Kidney capillary endothelial cell (primary cell): ENCODE measurements around the gene TBC1D2B.

ENCODE experiments used
- DNase-seq: peaks from one replicate; pipeline ENCODE4 v3.0.0-alpha.2; 2018; ENCODE audit warnings: low spot score

Gene TBC1D2B

DNA sequence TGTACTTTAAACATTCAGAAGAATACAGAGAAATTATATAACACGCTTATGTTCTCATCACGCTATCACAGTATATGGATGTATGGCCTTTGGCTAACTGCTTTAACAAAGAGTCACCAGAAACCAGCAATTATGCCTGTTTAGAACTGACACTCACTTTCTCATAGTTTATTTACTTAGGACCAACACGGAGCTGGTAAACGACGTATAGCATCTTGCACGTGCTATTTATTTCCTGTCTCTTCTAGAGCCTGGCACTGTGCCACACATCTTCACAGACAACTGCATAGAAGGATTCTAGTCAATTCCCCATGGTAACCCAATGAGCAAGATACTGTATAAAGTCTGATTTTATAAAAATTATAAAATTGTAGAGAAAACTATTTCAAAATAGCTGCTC is 43.6 kb downstream of the TBC1D2B start:
- DNase-seq, result no peak

DNA sequence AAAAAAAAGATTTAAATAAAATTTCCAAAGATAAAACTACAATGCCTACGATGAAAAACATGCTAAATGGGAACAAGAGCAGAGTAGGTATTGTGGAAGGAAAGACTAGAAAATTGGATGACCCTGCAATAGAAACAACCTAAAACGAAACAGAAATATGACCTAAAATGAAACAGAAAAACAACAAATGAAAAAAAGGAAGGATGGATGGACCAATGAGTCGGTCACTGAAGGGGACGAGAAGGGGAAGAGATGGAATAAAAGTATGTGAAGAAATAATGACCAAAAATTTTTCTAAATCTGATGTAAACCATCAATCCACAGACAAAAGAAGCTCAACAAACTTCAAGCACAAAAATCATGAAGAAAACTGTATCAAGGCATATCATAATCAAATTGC is 44.8 kb downstream of the TBC1D2B start:
- no peak for DNase-seq

DNA sequence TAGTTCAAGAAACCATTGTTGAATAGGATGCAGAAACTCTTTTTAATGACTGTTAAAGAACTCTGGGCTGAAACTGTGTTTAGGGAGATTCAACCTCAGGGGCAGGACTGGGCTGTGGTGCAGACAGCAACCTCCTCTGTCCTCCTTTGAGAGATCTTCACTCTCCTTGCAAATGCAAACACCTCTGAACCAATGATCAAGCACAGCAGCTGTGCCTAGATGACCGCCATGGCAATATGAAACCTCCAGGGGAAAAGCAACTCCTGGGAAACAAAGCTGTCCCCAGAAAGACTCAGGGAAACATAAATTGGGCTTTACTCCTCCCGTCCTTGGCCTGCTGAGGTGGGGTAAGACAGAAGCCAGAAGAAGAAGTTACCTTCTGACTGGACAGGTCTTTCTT is 52.6 kb downstream of the TBC1D2B start:
- DNase-seq, result no peak

DNA sequence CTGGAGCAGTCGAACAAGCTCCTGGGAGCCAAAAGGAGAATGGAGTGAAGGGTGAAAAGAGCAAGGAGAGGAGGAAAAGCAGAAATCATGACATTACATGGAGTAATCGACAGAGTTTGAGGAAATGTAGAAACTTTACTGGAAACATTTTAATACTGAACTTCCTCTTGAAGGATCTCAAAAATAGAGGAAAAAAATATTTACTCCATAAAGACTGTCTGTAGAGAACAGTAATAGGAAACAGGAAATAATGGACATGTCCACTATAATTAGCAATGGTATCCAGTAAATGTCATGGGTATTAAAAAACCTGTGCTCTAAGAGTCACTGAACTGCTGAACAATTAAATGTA is 53.0 kb downstream of the TBC1D2B start:
- DNase-seq, result no peak

DNA sequence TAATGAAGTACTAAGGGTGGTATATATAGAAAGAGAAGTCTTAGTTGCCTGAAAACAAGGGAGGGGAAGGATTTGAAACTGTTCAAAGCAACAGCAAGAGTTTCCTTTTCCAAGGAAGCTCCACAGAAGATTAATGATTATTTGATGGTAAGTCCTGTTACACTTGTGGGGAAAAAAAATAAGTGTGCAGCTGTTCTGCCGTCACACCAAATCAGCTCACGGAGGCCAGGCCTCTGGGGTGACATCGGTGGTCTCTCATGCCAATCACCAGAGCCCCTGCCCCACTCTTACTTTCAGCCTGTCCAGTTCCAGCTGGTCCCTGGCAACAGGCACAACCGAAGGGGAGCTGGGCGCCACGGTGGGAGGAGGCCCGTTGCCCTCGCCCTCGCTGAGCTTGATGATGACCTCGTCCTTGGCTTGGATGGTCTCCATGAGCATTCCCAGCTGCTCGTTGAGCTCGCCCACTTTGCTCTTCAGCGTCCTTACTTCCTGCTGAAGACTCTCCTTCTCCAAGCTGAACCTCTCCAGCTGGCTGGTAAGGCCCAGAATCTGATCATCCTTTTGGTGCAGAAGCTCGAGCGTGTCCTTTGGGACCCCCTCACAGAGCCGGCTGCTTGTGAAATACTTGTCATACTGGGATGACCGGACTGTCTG is 53.5 kb downstream of the TBC1D2B start:
- DNase-seq, result no peak

DNA sequence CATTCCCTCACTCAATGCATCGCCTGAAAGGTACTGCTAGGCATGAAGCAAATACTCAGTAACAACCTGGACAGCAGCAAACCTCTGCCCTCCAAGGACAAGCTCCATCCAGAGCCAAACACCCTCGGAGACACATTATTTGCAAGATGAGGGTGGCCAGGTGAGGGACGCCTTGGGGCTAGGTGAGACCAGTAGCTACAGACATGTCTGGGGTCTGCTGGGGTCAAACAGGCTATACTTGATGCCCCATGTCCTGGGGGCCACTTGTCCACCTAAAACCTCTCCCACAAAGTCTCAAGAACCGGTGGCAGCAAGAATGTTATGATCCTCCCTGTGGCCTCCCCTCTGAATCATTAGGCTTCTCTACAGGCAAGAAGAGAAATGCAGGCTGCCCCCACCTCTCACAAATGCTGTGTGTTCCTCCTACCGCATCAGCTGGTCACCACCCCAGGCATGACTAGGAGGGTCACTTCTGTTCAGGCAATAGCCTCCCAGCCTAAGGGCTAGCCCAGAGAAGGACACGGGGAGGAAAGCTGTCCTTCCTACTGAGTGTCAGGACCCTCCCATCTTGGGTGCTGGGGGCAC is 54.3 kb downstream of the TBC1D2B start:
- no peak for DNase-seq

DNA sequence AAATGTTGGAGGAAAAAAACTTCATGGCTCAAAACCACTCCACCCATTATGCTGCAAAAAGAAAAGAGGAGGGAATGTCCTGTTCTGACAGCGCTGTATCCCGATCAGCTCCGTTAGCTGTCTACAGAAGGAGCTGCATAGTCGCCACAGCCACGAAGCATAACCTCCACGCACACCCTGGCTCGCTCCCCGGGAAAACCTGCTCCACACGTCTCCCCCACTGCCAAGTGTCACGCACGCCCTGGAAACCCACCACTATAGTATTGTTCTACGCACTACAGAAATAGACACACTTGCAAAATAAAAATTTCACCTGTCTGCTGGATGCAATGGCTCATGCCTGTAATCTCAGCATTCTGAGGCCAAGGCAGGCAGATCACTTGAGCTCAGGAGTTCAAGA is 55.8 kb downstream of the TBC1D2B start:
- no peak for DNase-seq

DNA sequence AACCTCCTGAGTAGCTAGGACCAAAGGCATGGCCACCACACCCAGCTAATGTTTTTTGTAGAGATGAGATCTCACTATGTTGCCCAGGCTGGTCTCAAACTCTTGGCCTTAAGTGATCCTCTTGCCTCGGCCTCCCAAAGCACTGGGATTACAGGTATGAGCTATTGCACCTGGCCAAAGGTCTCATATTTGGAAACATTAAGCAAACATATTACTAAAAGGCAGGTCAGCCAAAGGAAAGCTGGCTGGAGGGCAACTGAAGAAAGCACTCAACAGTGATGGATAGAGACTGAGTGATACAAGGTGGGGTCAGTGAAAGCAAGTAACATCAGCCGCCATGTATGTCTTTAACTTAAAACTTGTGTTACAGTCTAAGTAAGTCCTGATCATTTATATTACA is 57.5 kb downstream of the TBC1D2B start:
- no peak for DNase-seq

DNA sequence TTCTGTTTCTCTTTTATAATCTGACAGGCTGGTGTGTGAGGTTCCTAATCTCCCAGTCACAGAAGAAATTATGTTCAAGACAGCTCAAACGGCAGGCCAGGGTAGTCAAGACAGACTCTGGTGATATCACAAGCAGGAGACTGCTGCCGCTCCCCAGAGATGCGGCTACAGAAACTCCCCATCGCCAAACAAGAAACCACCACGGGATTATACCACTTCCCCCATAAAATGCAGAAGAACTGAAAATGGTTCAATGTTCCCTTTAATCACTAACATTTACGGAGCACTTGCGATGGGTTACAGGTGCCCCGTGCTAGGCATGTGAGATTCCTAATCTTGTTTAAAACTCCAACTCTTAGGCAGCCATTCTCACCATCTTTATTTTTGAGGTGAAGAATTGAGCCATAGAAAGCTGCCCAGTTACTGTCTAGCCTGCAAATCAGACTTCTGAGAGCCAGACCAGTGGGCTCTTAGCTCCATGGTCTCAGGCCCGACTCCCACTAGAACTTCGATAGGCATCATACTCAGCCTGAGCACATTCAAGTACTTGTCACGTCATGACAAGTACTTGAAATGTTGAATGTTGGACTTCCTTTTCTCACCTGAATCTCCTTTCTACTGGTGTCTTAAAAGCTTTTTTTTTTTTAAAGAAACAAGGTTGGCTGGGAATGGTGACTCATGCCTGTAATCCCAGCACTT is 58.4 kb downstream of the TBC1D2B start:
- DNase-seq, result no peak

DNA sequence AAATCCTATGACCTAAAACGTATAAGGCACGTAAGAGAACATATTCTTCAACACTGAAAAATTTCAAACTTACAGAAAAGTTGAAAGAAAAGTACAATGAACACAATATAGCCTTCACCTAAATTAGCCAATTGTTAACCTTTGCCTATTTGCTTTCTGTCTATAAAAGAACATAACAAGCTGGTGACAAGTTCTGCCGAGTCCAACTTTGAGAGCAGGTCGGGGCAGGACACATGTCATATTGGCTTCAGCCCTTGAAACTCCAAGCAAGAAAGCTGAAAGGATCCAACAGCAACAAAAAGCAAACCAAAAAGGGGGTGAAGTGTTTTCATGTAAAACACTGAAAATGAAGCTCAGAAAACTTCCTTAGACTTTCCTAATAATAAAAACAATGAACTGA is 59.1 kb downstream of the TBC1D2B start:
- DNase-seq, result no peak

DNA sequence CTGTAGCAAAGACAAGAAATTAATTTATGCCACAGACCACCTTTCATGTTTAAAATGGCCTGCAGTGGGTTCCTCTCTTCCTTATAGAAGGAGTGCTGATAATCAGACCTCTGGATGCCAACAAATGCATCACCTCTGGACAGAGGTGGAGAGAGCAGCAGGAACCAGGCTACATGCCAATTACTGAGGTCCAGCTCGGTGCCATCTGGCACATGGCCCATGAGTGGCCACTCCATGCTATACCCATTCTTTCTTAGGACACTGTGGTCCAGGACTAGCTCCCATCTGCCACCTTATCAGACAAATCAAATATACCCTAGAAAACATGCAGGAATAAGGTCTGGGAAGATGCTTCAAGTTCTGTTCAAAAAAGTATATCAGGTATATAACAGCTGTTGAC is 60.7 kb downstream of the TBC1D2B start:
- DNase-seq, result no peak

DNA sequence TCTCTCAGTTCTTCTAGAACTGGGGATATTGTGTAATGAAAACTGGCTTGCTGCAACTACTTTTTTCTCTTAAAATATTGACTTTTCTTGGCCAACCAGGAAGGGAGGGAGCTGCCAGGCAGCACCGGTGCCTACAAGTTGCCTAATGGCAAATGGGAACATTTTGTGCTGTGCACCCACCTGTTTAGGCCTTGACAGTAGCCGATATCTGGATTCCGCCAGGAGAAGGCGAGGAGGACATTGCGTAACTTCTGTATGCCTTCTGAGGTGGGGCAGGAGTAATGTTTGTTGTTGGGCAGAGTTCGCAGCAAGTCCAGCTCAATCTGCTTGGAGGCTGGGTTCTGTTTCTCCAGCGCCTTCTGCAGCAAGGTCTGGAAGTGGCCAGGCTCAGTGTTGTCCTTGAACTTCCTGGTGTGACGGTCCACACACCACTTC is 64.9 kb downstream of the TBC1D2B start:
- DNase-seq, result no peak

DNA sequence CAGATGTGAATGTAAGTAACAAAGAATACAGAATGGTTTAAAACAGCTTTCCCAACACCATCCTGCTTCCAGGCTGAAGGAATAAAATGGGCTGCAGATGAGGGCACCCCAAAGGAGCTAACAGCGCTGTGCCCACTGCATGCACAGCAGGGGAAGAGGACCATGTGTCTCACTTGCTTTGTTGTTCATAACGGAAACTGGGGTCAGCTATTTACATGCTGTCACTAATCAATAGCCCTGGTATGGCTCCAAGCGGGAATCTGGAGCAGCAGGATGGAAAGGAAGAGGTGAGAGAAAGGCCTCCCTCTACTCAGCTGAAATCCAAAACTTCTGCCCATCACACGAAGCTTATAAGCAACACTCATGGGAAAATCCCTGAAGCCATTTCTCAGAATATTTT is 67.4 kb downstream of the TBC1D2B start:
- no peak for DNase-seq

DNA sequence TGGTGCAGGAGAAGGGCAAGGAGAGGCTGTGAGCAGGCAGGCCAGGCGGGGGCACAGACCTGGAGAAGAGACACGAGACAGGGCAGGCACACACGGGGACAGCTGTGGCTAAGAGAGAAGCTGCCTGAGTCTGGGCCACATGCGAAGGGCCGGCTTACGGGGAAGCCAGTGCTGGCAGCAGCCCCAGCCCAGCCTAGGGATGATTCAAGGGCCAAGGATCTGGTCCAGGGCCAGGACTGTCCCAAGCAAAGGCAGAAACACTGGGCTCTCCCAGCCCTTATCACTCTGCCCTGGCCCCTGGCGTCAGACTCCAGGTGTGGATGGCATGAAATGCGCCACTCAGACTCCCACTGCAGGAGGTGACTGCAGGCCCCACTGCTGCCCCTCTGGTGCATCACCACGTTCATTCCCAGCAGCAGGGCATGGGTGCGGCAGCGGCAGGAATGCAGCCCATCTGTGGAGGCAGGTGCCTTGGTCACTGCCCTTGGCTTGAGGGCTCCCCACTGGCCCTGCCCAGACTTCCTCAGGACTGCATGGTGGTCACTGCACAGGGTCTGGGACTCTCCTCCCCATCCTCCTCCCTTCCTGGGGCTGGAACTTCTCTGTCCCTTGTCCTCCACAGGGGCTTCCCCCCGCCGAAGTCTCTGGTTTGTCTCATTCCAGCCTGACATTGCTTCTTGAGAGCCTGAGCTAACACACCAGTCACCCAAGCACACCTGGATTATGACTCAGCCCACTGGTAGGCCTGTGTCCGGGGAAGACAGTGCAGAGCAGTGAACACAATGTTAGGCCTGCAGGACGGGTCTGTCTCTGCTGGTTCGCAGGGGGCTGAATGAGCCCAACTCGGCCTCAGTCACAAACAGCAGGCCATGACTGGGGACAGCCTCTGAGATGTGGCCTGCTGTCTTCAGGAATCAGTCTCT is 69.3 kb downstream of the TBC1D2B start:
- no peak for DNase-seq

DNA sequence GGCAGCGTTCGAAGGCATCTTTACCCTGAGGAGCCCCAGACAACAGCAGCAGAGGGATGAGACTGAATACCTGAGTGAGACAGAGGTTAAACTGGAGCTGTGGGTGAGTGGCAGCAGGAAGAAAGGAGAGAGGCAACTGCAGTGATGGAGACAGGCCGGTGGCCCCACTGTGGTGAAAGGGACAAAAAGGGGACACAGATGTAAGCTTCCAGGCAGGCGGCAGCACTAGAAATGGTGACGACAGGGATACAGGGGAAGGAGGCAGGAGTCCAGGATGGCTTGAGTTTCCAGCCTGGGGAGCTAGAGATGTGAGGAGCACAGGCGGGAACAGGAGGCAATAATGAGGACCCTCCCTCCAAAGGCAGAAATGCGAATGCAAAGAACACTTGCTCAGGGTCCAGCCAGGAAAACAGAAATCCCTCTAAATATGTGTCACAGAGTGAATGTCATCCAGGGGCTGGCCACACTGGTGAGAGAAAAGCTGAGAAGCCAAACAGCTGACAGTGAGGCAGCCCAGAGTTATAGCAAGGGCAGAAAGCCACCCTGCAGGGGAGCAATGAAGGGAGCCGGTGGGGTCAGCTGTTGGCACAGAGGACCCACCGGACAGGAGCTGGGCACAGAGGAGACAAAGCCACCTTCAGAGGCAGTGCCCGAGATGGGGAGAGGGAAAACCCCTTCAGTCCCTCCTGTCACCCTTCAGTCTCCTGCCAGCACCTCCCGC is 70.1 kb downstream of the TBC1D2B start:
- DNase-seq, result no peak

DNA sequence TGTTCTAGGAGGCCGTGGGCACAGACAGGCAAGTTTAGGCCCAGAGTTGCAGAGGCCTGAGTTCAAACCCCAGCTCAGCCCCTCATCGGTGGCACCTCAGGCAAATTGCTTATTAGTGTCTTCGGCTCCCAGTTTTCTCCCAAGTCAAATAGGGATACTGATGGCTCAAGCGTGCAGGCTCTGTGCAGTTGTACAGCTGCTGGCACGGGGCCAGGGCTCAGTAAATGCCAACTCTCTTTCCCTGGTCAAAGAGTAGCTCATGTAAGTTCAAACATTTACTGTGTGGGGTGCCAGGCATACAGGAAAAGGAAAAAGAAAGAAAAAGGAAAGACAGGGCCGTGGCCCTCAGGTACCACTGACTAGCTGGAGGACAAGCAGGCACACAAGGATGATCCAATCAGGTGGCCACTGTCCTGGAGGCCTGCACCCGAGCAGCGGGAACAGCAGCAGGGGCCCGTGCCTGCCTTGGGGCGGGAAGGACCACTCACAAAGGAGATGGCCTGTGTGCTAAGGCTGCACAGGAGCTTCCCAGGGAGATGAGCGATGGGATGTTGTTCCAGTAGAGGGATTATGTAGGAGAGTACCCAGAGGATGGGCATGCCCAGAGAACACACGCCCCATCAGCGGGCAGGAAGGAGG is 70.8 kb downstream of the TBC1D2B start:
- no peak for DNase-seq

DNA sequence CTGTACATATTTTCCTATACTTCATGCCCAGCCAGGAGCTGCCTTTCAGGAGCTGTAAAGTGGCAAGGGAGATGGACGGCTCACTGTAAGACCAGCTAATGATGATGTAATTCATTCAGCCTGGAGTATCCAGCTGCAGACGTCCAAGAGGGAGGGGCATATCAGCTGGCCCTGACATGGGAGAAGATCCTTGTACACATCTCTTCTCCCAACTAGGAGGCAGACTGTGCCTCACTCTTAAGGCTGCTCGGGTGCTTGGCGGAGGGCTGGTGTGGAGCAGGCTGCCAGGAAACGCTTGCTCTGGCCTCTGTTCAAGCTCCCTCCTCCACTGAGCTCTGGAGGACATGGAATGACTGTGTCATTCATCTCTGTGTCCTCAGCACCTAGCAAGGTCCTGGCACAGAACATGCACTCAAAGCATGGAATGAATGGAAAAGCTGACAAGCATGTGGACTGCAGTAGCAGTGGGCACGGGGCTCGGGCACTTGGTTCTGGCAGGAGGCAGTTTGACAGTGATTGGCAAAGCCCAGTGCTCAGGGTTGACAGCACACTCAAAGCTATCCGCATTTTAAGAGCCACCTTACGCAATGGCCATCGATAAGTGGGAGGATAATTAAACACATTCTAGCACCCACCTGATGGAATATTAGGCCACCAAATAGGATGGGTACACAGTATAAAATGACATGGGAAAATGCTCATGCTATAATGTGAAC is 72.4 kb downstream of the TBC1D2B start:
- DNase-seq, result peak; percentile 53

DNA sequence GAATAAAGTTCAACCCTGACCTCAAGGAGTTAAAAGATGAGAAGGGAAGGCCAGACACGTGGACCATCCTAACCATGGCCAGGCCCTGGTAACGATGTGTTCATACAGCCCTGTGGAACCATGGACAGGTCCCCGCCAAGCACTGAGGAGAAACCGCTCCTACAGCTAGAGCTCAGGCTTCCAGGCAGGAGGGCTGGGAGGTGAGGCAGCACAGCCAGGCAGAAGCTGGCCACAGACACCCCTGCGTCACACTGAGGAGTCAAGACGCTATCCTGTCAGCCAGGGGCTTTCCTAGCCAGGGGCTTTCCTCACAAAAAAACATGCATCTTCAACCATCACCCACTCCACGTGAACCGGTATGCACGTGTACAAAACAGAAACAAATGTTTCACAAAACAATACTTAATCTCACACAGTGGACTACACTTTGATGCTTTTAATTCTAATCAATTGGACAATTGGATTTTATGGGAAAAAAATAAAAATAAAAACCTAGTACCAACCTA is 73.2 kb downstream of the TBC1D2B start:
- no peak for DNase-seq

DNA sequence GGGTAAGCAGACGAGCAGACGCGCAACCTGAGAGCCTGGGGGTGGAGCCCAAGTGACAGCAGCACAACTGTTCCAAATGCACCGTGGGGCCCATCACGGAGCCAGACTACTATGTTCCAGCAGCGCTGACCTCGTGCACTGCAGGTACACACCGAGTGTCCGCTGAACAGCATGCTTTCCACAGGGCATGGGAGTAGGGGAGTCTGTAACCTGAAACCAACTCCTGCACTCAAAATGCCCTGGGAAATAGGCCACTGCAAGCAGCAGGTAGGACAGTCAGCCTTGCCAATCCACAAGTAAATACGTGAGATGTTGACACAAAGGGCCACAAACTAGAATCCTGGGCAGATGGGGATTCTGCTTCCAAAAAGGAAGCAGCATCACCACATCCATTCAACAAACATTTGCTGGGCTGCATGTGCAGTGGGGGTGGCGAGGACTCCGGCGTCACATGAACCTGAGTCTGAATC is 73.9 kb downstream of the TBC1D2B start:
- no peak for DNase-seq

DNA sequence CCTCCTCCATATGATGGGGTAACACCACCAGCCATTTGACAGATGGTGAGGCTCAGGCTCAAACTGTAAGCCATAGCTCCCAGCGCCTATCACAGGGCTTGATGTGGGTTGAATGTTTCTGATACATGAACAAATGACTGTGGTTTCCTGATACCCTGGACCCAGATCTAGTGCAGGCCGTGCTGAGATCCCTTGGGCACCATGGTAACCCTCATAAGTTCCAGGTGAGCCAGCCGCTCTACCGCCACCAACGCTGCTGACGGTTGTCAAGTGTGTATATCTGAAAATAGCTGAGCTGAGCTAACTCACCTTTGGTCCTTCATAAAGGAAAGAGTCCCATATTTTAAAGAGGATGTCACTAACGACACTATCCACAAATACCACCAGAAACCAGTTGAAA is 74.5 kb downstream of the TBC1D2B start:
- DNase-seq, result no peak

DNA sequence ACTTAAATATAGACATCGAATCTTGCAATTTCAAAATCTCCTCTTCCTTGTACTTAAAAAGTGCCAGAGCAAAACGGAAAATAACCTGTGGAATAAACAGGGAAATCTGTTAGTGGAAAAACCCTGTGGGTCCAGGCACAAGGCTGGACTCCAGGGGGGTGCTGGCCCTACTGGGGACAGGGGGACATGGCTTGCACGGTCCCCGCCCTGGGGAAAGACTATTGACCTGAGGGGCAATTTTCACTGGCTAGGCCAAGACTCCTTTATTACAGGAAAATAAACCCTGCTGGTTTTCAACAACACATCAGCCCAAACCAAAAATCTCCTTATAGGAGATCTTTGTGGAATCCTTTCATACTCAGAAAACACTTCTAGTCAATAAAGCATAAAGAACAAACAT is 75.9 kb downstream of the TBC1D2B start:
- DNase-seq, result no peak
